Vagina (tissue), 2 donors: ENCODE results near the gene C19orf53.

Experiments
- POLR2A ChIP-seq, 2 donors: fragments of 450-650 bp; IDR thresholded peaks; one replicate each; pipeline ENCODE4 v1.6.1; 2017; ENCODE audit warnings: antibody characterized with exemption in 2 of 2, mild to moderate bottlenecking in 2 of 2, moderate library complexity in 2 of 2
- POLR2AphosphoS5 ChIP-seq, 2 donors: sonication (generic); formaldehyde crosslinking; IDR thresholded peaks; one replicate each; pipeline ENCODE4 v1.9.0; 2017; ENCODE audit warnings: antibody characterized with exemption in 2 of 2, mild to moderate bottlenecking in 2 of 2, low read depth in 1 of 2; ENCODE audit not compliant: insufficient read depth in 1 of 2

- TF ChIP-seq POLR2A (IDR thresholded peaks at IDR 0.05), result no peak
- TF ChIP-seq POLR2AphosphoS5 (IDR thresholded peaks at IDR 0.05; ENCODE audit: insufficient read depth in 1 of 2, low read depth in 1 of 2), result no peak
These were observed 25.4 kb downstream of the C19orf53 start for GRCh38 chr19:13799669-13800068.
